SU-DHL-6 (cell line): ENCODE data around the gene GRAP2.

Source experiments
- H2AFZ ChIP-seq: fragments of 200-600 bp; sonication (generic); 2 replicates; pipeline ENCODE4 v1.6.1; 2014; ENCODE audit warnings: low read depth, mild to moderate bottlenecking, moderate library complexity, mixed read lengths, antibody characterized with exemption, low read length; ENCODE audit not compliant: severe bottlenecking
- H3F3A ChIP-seq: fragments of 200-600 bp; shearing (Covaris generic); 2 replicates; pipeline ENCODE4 v1.6.0; 2016; ENCODE audit warnings: antibody characterized with exemption, mild to moderate bottlenecking; ENCODE audit not compliant: insufficient read depth
- H3K27ac ChIP-seq: fragments of 200-600 bp; sonication (generic); 2 replicates; pipeline ENCODE4 v1.5.1; 2016; ENCODE audit warnings: low read depth, mild to moderate bottlenecking, low read length, moderate library complexity, mixed read lengths
- H3K27me3 ChIP-seq: fragments of 200-600 bp; sonication (generic), shearing (Covaris generic); 2 replicates; pipeline ENCODE4 v1.6.0; 2014; ENCODE audit warnings: mild to moderate bottlenecking, low read length
- H3K36me3 ChIP-seq: fragments of 200-600 bp; sonication (generic); 2 replicates; pipeline ENCODE4 v1.6.1; 2014; ENCODE audit warnings: mild to moderate bottlenecking, low read length, mixed read lengths
- H3K4me2 ChIP-seq: fragments of 300-600, 200-600 bp; shearing (Covaris generic), sonication (generic); 2 replicates; pipeline ENCODE4 v1.6.0; 2014; ENCODE audit warnings: low read length, low read depth, mild to moderate bottlenecking; ENCODE audit not compliant: poor library complexity, severe bottlenecking
- H3K4me3 ChIP-seq: fragments of 200-600 bp; sonication (generic); 2 replicates; pipeline ENCODE4 v1.5.1; 2014; ENCODE audit warnings: antibody characterized with exemption, low read length, mild to moderate bottlenecking, mixed read lengths; ENCODE audit not compliant: insufficient read depth, poor library complexity, severe bottlenecking
- H3K79me2 ChIP-seq: fragments of 200-600 bp; sonication (generic); 2 replicates; pipeline ENCODE4 v1.6.1; 2014; ENCODE audit warnings: mild to moderate bottlenecking, low read length, moderate library complexity; ENCODE audit not compliant: insufficient read depth
- H3K9ac ChIP-seq: fragments of 200-600 bp; sonication (generic); 2 replicates; pipeline ENCODE4 v1.7.0; 2014; ENCODE audit warnings: mild to moderate bottlenecking, low read length
- H3K9me2 ChIP-seq: fragments of 200-600 bp; sonication (generic); replicated peaks from 2 replicates; pipeline ENCODE4 v1.6.1; 2014; ENCODE audit warnings: low read length; ENCODE audit not compliant: insufficient read depth
- H3K9me3 ChIP-seq: fragments of 200-600 bp; sonication (generic); 2 replicates; pipeline ENCODE4 v1.6.1; 2014; ENCODE audit warnings: low read length, mixed read lengths; ENCODE audit not compliant: insufficient read depth
- H4K20me1 ChIP-seq: fragments of 200-600 bp; sonication (generic); 2 replicates; pipeline ENCODE4 v1.6.1; 2014; ENCODE audit warnings: low read depth, mild to moderate bottlenecking, antibody characterized with exemption, low read length, moderate library complexity, mixed read lengths
- CTCF ChIP-seq: fragments of 200-600 bp; sonication (generic); IDR thresholded peaks from one replicate; pipeline ENCODE4 v1.5.1; 2017; ENCODE audit warnings: antibody characterized with exemption, mild to moderate bottlenecking, low read length, moderate library complexity; ENCODE audit not compliant: insufficient read depth, poor library complexity, severe bottlenecking
- EZH2phosphoT487 ChIP-seq: fragments of 200-600 bp; sonication (generic), shearing (Covaris generic); conservative IDR thresholded peaks from 2 replicates; pipeline ENCODE4 v1.6.1; 2018; ENCODE audit warnings: mild to moderate bottlenecking, antibody characterized with exemption, low read length, moderate library complexity, mixed read lengths

GRAP2 gene

GRCh38 chr22:39967103-39967829 is 66.4 kb downstream of the GRAP2 start:
- no peak overlapping the region for H2AFZ ChIP-seq
- H3K27ac ChIP-seq, result no peak overlapping the region
- no peaks in the 10 kb centered on the region for H3K9me2 ChIP-seq
- no peaks in the 10 kb centered on the region for H3K9me3 ChIP-seq
- H4K20me1 ChIP-seq, result no peaks in the 10 kb centered on the region
- no peaks in the 10 kb centered on the region for H3K36me3 ChIP-seq
- no peaks in the 10 kb centered on the region for H3F3A ChIP-seq
- TF ChIP-seq EZH2phosphoT487, result no peak
- TF ChIP-seq CTCF, result no peak
- H3K4me2 ChIP-seq, result no peak overlapping the region
- no peak overlapping the region for H3K4me3 ChIP-seq
- H3K9ac ChIP-seq, result no peak overlapping the region
- H3K27me3 ChIP-seq, result no peaks in the 10 kb centered on the region
- H3K79me2 ChIP-seq, result no peaks in the 10 kb centered on the region

GRCh38 chr22:39967996-39968972 is 67.4 kb downstream of the GRAP2 start:
- Histone ChIP-seq H3K9me2 (no peaks in the 10 kb centered on the region), H3K9ac (no peak overlapping the region), H3K9me3 (no peaks in the 10 kb centered on the region), H3K4me2 (no peak overlapping the region), H3K27me3 (no peaks in the 10 kb centered on the region), H3K4me3 (no peak overlapping the region), H3K27ac (no peak overlapping the region), H3K36me3 (no peaks in the 10 kb centered on the region), H3K79me2 (no peaks in the 10 kb centered on the region), H2AFZ (no peak overlapping the region), H3F3A (no peaks in the 10 kb centered on the region), H4K20me1 (no peaks in the 10 kb centered on the region)
- TF ChIP-seq CTCF (no peak), EZH2phosphoT487 (no peak)

- H3K27me3 ChIP-seq, result no peaks in the 10 kb centered on the region
- no peak overlapping the region for H3K27ac ChIP-seq
- H3K4me3 ChIP-seq, result no peak overlapping the region
- H4K20me1 ChIP-seq, result no peaks in the 10 kb centered on the region
- H3K4me2 ChIP-seq, result no peak overlapping the region
- H3K79me2 ChIP-seq, result no peaks in the 10 kb centered on the region
- no peaks in the 10 kb centered on the region for H3F3A ChIP-seq
- no peaks in the 10 kb centered on the region for H3K9me2 ChIP-seq
- no peaks in the 10 kb centered on the region for H3K9me3 ChIP-seq
- H2AFZ ChIP-seq, result no peak overlapping the region
- no peak overlapping the region for H3K9ac ChIP-seq
- H3K36me3 ChIP-seq, result no peaks in the 10 kb centered on the region
- no peak for TF ChIP-seq EZH2phosphoT487
- TF ChIP-seq CTCF, result no peak
Measured at GRCh38 chr22:39970742-39971141, 69.9 kb downstream of the GRAP2 start.
